HL-60 (cell line): ENCODE data around the gene ACTR3C.
A peak's percentile ranks its signal among the peaks of the same experiment; 100 is the strongest.

Experiments
- DNase-seq, 2 experiments: peaks; one replicate each; pipeline ENCODE4 v3.0.0-alpha.2; 2010 to 2020; ENCODE audit warnings: low read depth in 1 of 2, low spot score in 1 of 2
- H3K27ac ChIP-seq: fragments of 250-450 bp; sonication (Bioruptor Pico); replicated peaks from 2 replicates; pipeline ENCODE4 v1.5.1; 2020; ENCODE audit warnings: mild to moderate bottlenecking, moderate library complexity
- H3K27me3 ChIP-seq: fragments of 250-450 bp; sonication (Bioruptor Pico); 2 replicates; pipeline ENCODE4 v1.5.1; 2021; ENCODE audit warnings: mild to moderate bottlenecking, moderate library complexity; ENCODE audit not compliant: insufficient read depth, poor library complexity, severe bottlenecking
- H3K4me3 ChIP-seq: replicated peaks from 2 replicates; pipeline ENCODE4 v1.5.1; 2011; ENCODE audit warnings: mild to moderate bottlenecking, control low read depth, low read length; ENCODE audit not compliant: insufficient read depth
- CTCF ChIP-seq: IDR thresholded peaks from one replicate; pipeline ENCODE4 v1.5.1; 2011; ENCODE audit warnings: low read length, control low read depth, inconsistent platforms; ENCODE audit not compliant: insufficient read depth
- GABPA ChIP-seq: IDR thresholded peaks from 2 replicates; pipeline ENCODE4 v1.6.1; 2012; ENCODE audit warnings: low read depth
- POLR2AphosphoS5 ChIP-seq: IDR thresholded peaks from 2 replicates; pipeline ENCODE4 v1.6.1; 2012; ENCODE audit warnings: low read depth
- REST ChIP-seq: IDR thresholded peaks from 2 replicates; pipeline ENCODE4 v1.6.1; 2012; ENCODE audit warnings: low read depth; ENCODE audit not compliant: insufficient replicate concordance
- SPI1 ChIP-seq: IDR thresholded peaks from 2 replicates; pipeline ENCODE4 v1.6.1; 2012; ENCODE audit warnings: low read depth, mild to moderate bottlenecking, borderline replicate concordance

Gene ACTR3C

GRCh38 chr7:150368096-150368883 lies 44.9 kb upstream of the ACTR3C start, which contains the start of gene REPIN1:
Gene REPIN1, plus strand, starts transcription at chr7:150368822. Its CDS starts 890 bp downstream, at chr7:150369712.
- peak within 1 kb of the TSS; percentile 77 for H3K4me3 ChIP-seq
- H3K27me3 ChIP-seq = no peaks in the 10 kb centered on the region
- H3K27ac ChIP-seq = peak within 1 kb of the TSS; percentile 100
- TF ChIP-seq SPI1 = peak; percentile 14; the same call in 1 of the 2 replicates
- 0 out of 2 replicates have a peak, but pooled peaks have one; percentile 13 for TF ChIP-seq GABPA
- TF ChIP-seq CTCF = no peak
- TF ChIP-seq REST = peak; percentile 30
- peak; percentile 98 for TF ChIP-seq POLR2AphosphoS5
- peak; percentile 92 to 97 for DNase-seq

- Histone ChIP-seq H3K4me3 (no peak overlapping the region; the same call in 1 of the 2 replicates), H3K27me3 (no peaks in the 10 kb centered on the region), H3K27ac (peak overlapping the region; percentile 100)
- TF ChIP-seq GABPA (no peak), SPI1 (no peak; the same call in 1 of the 2 replicates), REST (no peak)
- DNase-seq = no peak
Observed at GRCh38 chr7:150367677-150368095, 44.3 kb upstream of the ACTR3C start.

- peak overlapping the region; percentile 100 for H3K27ac ChIP-seq
- peak in 1 of 2 experiments; percentile 66 for DNase-seq
- H3K4me3 ChIP-seq = no peak overlapping the region
- TF ChIP-seq SPI1 (no peak; the same call in 1 of the 2 replicates), GABPA (no peak), CTCF (no peak), POLR2AphosphoS5 (no peak), REST (no peak)
- no peaks in the 10 kb centered on the region for H3K27me3 ChIP-seq
Observed at GRCh38 chr7:150365673-150366398, 42.5 kb upstream of the ACTR3C start.
